ENCODE data around the gene IQGAP3. TPM values are rescaled to one million over a fixed set of nuclear protein-coding genes. Genes with fewer than 3 reads are reported as not detected.

IQGAP3 gene
- total and polyA plus RNA-seq, 2 experiments from 2014 or later: 11.9 to 31.8 TPM

GRCh38 chr1:156595016-156595415 is 22.7 kb upstream of the IQGAP3 start:
- DNase-seq (ENCODE audit: low spot score) (no peak), ATAC-seq (no peak)
- no peak overlapping the region for H2AFZ ChIP-seq
- peaks cover 4% of the 10 kb centered on the region for H3K27me3 Mint-ChIP-seq (ENCODE audit: insufficient read depth, low read depth, poor library complexity)
- peaks cover 54% of the 10 kb centered on the region for H3F3A ChIP-seq (replicated peaks; ENCODE audit: low read depth)
- no peak overlapping the region; the same call in 2 of the 3 replicates for H3K4me3 Mint-ChIP-seq
- H3K27me3 ChIP-seq (ENCODE audit: insufficient read depth): no peaks in the 10 kb centered on the region
- peaks cover 17% of the 10 kb centered on the region for H3K4me1 Mint-ChIP-seq
- peaks cover 8% of the 10 kb centered on the region; the same call in 1 of the 2 replicates for H3K4me1 ChIP-seq (ENCODE audit: insufficient read depth)
- H3K36me3 ChIP-seq (ENCODE audit: insufficient read depth): peaks cover 23% of the 10 kb centered on the region
- no peak overlapping the region for H3K4me3 ChIP-seq
- H3K36me3 Mint-ChIP-seq (ENCODE audit: low read depth): peaks cover 66% of the 10 kb centered on the region
- H3K27ac Mint-ChIP-seq: no peak overlapping the region
- no peak overlapping the region for H3K4me2 ChIP-seq
- peaks cover 15% of the 10 kb centered on the region for H3K79me2 ChIP-seq (replicated peaks; ENCODE audit: insufficient read depth)
- H3K9me3 Mint-ChIP-seq: no peaks in the 10 kb centered on the region
- H3K9me2 ChIP-seq (ENCODE audit: insufficient read depth): no peaks in the 10 kb centered on the region
- H3K27ac ChIP-seq (ENCODE audit: low read depth): no peak overlapping the region
- H4K20me1 ChIP-seq (replicated peaks; ENCODE audit: insufficient read depth): peaks cover 23% of the 10 kb centered on the region
- TF ChIP-seq CREB1 (CRISPR knock-in tag; IDR thresholded peaks at IDR 0.05; ENCODE audit: low read depth) (no peak), ZNF331 (CRISPR knock-in tag; IDR thresholded peaks at IDR 0.05; ENCODE audit: low read depth) (no peak), EZH2 (IDR thresholded peaks at IDR 0.05; ENCODE audit: low read depth, unreplicated experiment) (no peak), STAT1 (IDR thresholded peaks at IDR 0.05; ENCODE audit: unreplicated experiment) (no peak), JUNB (IDR thresholded peaks at IDR 0.05; ENCODE audit: unreplicated experiment) (no peak), EZH2phosphoT487 (IDR thresholded peaks at IDR 0.05; ENCODE audit: unreplicated experiment) (no peak), NANOG (IDR thresholded peaks at IDR 0.05; ENCODE audit: borderline replicate concordance) (no peak), POLR2AphosphoS5 (IDR thresholded peaks at IDR 0.05; ENCODE audit: low read depth) (no peak), ZNF114 (CRISPR knock-in tag; IDR thresholded peaks at IDR 0.05) (no peak), CTCF (conservative IDR thresholded peaks at IDR 0.05; ENCODE audit: low read depth in 2 of 2) (no peak)
- TF ChIP-seq, protein P1, sequence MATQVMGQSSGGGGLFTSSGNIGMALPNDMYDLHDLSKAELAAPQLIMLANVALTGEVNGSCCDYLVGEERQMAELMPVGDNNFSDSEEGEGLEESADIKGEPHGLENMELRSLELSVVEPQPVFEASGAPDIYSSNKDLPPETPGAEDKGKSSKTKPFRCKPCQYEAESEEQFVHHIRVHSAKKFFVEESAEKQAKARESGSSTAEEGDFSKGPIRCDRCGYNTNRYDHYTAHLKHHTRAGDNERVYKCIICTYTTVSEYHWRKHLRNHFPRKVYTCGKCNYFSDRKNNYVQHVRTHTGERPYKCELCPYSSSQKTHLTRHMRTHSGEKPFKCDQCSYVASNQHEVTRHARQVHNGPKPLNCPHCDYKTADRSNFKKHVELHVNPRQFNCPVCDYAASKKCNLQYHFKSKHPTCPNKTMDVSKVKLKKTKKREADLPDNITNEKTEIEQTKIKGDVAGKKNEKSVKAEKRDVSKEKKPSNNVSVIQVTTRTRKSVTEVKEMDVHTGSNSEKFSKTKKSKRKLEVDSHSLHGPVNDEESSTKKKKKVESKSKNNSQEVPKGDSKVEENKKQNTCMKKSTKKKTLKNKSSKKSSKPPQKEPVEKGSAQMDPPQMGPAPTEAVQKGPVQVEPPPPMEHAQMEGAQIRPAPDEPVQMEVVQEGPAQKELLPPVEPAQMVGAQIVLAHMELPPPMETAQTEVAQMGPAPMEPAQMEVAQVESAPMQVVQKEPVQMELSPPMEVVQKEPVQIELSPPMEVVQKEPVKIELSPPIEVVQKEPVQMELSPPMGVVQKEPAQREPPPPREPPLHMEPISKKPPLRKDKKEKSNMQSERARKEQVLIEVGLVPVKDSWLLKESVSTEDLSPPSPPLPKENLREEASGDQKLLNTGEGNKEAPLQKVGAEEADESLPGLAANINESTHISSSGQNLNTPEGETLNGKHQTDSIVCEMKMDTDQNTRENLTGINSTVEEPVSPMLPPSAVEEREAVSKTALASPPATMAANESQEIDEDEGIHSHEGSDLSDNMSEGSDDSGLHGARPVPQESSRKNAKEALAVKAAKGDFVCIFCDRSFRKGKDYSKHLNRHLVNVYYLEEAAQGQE (IDR thresholded peaks at IDR 0.05; ENCODE audit: unreplicated experiment): no peak
- TF ChIP-seq, protein P2, sequence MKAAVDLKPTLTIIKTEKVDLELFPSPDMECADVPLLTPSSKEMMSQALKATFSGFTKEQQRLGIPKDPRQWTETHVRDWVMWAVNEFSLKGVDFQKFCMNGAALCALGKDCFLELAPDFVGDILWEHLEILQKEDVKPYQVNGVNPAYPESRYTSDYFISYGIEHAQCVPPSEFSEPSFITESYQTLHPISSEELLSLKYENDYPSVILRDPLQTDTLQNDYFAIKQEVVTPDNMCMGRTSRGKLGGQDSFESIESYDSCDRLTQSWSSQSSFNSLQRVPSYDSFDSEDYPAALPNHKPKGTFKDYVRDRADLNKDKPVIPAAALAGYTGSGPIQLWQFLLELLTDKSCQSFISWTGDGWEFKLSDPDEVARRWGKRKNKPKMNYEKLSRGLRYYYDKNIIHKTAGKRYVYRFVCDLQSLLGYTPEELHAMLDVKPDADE (IDR thresholded peaks at IDR 0.05): no peak
- TF ChIP-seq, protein P3, sequence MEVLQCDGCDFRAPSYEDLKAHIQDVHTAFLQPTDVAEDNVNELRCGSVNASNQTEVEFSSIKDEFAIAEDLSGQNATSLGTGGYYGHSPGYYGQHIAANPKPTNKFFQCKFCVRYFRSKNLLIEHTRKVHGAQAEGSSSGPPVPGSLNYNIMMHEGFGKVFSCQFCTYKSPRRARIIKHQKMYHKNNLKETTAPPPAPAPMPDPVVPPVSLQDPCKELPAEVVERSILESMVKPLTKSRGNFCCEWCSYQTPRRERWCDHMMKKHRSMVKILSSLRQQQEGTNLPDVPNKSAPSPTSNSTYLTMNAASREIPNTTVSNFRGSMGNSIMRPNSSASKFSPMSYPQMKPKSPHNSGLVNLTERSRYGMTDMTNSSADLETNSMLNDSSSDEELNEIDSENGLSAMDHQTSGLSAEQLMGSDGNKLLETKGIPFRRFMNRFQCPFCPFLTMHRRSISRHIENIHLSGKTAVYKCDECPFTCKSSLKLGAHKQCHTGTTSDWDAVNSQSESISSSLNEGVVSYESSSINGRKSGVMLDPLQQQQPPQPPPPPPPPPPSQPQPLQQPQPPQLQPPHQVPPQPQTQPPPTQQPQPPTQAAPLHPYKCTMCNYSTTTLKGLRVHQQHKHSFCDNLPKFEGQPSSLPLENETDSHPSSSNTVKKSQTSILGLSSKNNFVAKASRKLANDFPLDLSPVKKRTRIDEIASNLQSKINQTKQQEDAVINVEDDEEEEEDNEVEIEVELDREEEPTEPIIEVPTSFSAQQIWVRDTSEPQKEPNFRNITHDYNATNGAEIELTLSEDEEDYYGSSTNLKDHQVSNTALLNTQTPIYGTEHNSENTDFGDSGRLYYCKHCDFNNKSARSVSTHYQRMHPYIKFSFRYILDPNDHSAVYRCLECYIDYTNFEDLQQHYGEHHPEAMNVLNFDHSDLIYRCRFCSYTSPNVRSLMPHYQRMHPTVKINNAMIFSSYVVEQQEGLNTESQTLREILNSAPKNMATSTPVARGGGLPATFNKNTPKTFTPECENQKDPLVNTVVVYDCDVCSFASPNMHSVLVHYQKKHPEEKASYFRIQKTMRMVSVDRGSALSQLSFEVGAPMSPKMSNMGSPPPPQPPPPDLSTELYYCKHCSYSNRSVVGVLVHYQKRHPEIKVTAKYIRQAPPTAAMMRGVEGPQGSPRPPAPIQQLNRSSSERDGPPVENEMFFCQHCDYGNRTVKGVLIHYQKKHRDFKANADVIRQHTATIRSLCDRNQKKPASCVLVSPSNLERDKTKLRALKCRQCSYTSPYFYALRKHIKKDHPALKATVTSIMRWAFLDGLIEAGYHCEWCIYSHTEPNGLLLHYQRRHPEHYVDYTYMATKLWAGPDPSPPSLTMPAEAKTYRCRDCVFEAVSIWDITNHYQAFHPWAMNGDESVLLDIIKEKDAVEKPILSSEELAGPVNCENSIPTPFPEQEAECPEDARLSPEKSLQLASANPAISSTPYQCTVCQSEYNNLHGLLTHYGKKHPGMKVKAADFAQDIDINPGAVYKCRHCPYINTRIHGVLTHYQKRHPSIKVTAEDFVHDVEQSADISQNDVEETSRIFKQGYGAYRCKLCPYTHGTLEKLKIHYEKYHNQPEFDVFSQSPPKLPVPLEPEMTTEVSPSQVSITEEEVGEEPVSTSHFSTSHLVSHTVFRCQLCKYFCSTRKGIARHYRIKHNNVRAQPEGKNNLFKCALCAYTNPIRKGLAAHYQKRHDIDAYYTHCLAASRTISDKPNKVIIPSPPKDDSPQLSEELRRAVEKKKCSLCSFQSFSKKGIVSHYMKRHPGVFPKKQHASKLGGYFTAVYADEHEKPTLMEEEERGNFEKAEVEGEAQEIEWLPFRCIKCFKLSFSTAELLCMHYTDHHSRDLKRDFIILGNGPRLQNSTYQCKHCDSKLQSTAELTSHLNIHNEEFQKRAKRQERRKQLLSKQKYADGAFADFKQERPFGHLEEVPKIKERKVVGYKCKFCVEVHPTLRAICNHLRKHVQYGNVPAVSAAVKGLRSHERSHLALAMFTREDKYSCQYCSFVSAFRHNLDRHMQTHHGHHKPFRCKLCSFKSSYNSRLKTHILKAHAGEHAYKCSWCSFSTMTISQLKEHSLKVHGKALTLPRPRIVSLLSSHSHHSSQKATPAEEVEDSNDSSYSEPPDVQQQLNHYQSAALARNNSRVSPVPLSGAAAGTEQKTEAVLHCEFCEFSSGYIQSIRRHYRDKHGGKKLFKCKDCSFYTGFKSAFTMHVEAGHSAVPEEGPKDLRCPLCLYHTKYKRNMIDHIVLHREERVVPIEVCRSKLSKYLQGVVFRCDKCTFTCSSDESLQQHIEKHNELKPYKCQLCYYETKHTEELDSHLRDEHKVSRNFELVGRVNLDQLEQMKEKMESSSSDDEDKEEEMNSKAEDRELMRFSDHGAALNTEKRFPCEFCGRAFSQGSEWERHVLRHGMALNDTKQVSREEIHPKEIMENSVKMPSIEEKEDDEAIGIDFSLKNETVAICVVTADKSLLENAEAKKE (CRISPR knock-in tag; IDR thresholded peaks at IDR 0.05): no peak

Data from GM23338 (cell line).